WTC11 (cell line): ENCODE data around the gene ZC3H14. TPM values are rescaled to one million over a fixed set of nuclear protein-coding genes. Genes with fewer than 3 reads are reported as not detected.

Experiments used
- ATAC-seq: fragments of 200-7000 bp; cut with Tn5 transposase; 2 replicates; pipeline ENCODE4 v1.10.0; 2021; ENCODE audit warnings: mild to moderate bottlenecking, moderate library complexity
- CTCF ChIA-PET: fragments of 300-600 bp; sonication (Branson Sonifier 250); formaldehyde crosslinking; loops from one replicate; lab custom pipeline; 2021; ENCODE audit warnings: antibody characterized with exemption; lab: Charles Lee
- POLR2A ChIA-PET: fragments of 350-600 bp; sonication (Branson Sonifier 250); formaldehyde crosslinking; loops from one replicate; lab custom pipeline; 2021; ENCODE audit warnings: antibody characterized with exemption; lab: Charles Lee
- DNase-seq: peaks from one replicate; pipeline ENCODE4 v3.0.0; 2021; ENCODE audit warnings: low spot score
- H3K27ac Mint-ChIP-seq: 2 replicates; pipeline ENCODE4 v1.8.0; 2021; ENCODE audit warnings: mixed read lengths
- H3K27me3 Mint-ChIP-seq: 2 replicates; pipeline ENCODE4 v1.8.0; 2021; ENCODE audit warnings: low read depth, mild to moderate bottlenecking, moderate library complexity, mixed read lengths
- H3K36me3 Mint-ChIP-seq: 2 replicates; pipeline ENCODE4 v1.8.0; 2021; ENCODE audit warnings: mixed read lengths
- H3K4me1 Mint-ChIP-seq: 2 replicates; pipeline ENCODE4 v1.8.0; 2022; ENCODE audit warnings: mixed read lengths
- H3K4me3 Mint-ChIP-seq: 2 replicates; pipeline ENCODE4 v1.8.0; 2021; ENCODE audit warnings: mild to moderate bottlenecking, moderate library complexity, mixed read lengths
- H3K9me3 Mint-ChIP-seq: 2 replicates; pipeline ENCODE4 v1.8.0; 2021; ENCODE audit warnings: mixed read lengths
- ATF1 ChIP-seq: sonication (generic); formaldehyde crosslinking; IDR thresholded peaks from 2 replicates; pipeline ENCODE4 v1.8.1; 2023; ENCODE audit warnings: mild to moderate bottlenecking, moderate library complexity, missing genetic modification reagents
- ATF6 ChIP-seq: sonication (generic); formaldehyde crosslinking; IDR thresholded peaks from 2 replicates; pipeline ENCODE4 v1.8.1; 2023; ENCODE audit warnings: mild to moderate bottlenecking, missing genetic modification reagents
- CREB1 ChIP-seq: sonication (generic); formaldehyde crosslinking; IDR thresholded peaks from 2 replicates; pipeline ENCODE4 v1.8.0; 2023; ENCODE audit warnings: mild to moderate bottlenecking, missing genetic modification reagents
- CREM ChIP-seq: sonication (generic); formaldehyde crosslinking; IDR thresholded peaks from 2 replicates; pipeline ENCODE4 v1.8.1; 2022; ENCODE audit warnings: mild to moderate bottlenecking, missing genetic modification reagents, moderate library complexity
- ERG ChIP-seq: fragments of 250-450 bp; sonication (Bioruptor Pico); IDR thresholded peaks from 2 replicates; pipeline ENCODE4 v1.8.0; 2021; ENCODE audit warnings: mild to moderate bottlenecking
- FOXP1 ChIP-seq: sonication (generic); formaldehyde crosslinking; IDR thresholded peaks from 2 replicates; pipeline ENCODE4 v1.8.0; 2022; ENCODE audit warnings: missing genetic modification reagents, mild to moderate bottlenecking, moderate library complexity, borderline replicate concordance
- HMGXB4 ChIP-seq: sonication (generic); formaldehyde crosslinking; IDR thresholded peaks from 2 replicates; pipeline ENCODE4 v1.8.1; 2023; ENCODE audit warnings: mild to moderate bottlenecking, moderate library complexity, missing genetic modification reagents
- MAX ChIP-seq: sonication (generic); formaldehyde crosslinking; IDR thresholded peaks from 2 replicates; pipeline ENCODE4 v1.8.0; 2022; ENCODE audit warnings: mild to moderate bottlenecking, missing genetic modification reagents
- NFATC4 ChIP-seq: fragments of 250-450 bp; sonication (Bioruptor Pico); IDR thresholded peaks from 2 replicates; pipeline ENCODE4 v1.9.0; 2021; ENCODE audit warnings: mild to moderate bottlenecking
- NFE2L1 ChIP-seq: sonication (generic); formaldehyde crosslinking; IDR thresholded peaks from 2 replicates; pipeline ENCODE4 v1.8.1; 2023; ENCODE audit warnings: missing genetic modification reagents
- OVOL2 ChIP-seq: fragments of 250-450 bp; sonication (Bioruptor Pico); IDR thresholded peaks from 2 replicates; pipeline ENCODE4 v1.9.0; 2021; ENCODE audit warnings: mild to moderate bottlenecking, borderline replicate concordance
- PREB ChIP-seq: sonication (generic); formaldehyde crosslinking; IDR thresholded peaks from 2 replicates; pipeline ENCODE4 v1.8.1; 2022; ENCODE audit warnings: mild to moderate bottlenecking, missing genetic modification reagents, moderate library complexity, borderline replicate concordance
- RELA ChIP-seq: sonication (generic); formaldehyde crosslinking; IDR thresholded peaks from 2 replicates; pipeline ENCODE4 v1.8.1; 2022; ENCODE audit warnings: missing genetic modification reagents, mild to moderate bottlenecking, borderline replicate concordance
- SMAD3 ChIP-seq: sonication (generic); formaldehyde crosslinking; IDR thresholded peaks from 2 replicates; pipeline ENCODE4 v1.8.0; 2022; ENCODE audit warnings: missing genetic modification reagents, mild to moderate bottlenecking, borderline replicate concordance
- SOX15 ChIP-seq: fragments of 250-450 bp; sonication (Bioruptor Pico); IDR thresholded peaks from 2 replicates; pipeline ENCODE4 v1.9.0; 2021; ENCODE audit warnings: mild to moderate bottlenecking
- SP1 ChIP-seq: sonication (generic); formaldehyde crosslinking; conservative IDR thresholded peaks from 2 replicates; pipeline ENCODE4 v1.8.1; 2022; ENCODE audit warnings: missing genetic modification reagents
- TEAD4 ChIP-seq: sonication (generic); formaldehyde crosslinking; IDR thresholded peaks from 2 replicates; pipeline ENCODE4 v1.8.0; 2022; ENCODE audit warnings: mild to moderate bottlenecking, missing genetic modification reagents
- USF1 ChIP-seq: sonication (generic); formaldehyde crosslinking; IDR thresholded peaks from 2 replicates; pipeline ENCODE4 v1.8.0; 2022; ENCODE audit warnings: mild to moderate bottlenecking, missing genetic modification reagents
- ZMAT4 ChIP-seq: fragments of 250-450 bp; sonication (Bioruptor Pico); IDR thresholded peaks from 2 replicates; pipeline ENCODE4 v1.9.0; 2021; ENCODE audit warnings: mild to moderate bottlenecking
- ZNF121 ChIP-seq: sonication (generic); formaldehyde crosslinking; IDR thresholded peaks from 2 replicates; pipeline ENCODE4 v1.8.0; 2023; ENCODE audit warnings: missing genetic modification reagents
- ZNF281 ChIP-seq: sonication (generic); formaldehyde crosslinking; IDR thresholded peaks from 2 replicates; pipeline ENCODE4 v1.8.0; 2023; ENCODE audit warnings: mild to moderate bottlenecking, missing genetic modification reagents
- ZNF396 ChIP-seq: fragments of 250-450 bp; sonication (Bioruptor Pico); IDR thresholded peaks from 2 replicates; pipeline ENCODE4 v1.8.0; 2021; ENCODE audit warnings: mild to moderate bottlenecking, moderate library complexity, borderline replicate concordance
- total RNA-seq: library from RNA; stranded (reverse); gene quantifications from 3 replicates; pipeline ENCODE4 v1.2.3, GENCODE V29; 2021

Gene ZC3H14
- total RNA-seq, 1 experiment from 2014 or later: 64.9 TPM

- ATAC-seq: no peak
- no peaks in the 10 kb centered on the region for H3K27me3 Mint-ChIP-seq
- H3K27ac Mint-ChIP-seq: no peak overlapping the region
- ChIA-PET CTCF (interaction anchor here (0.6 kb wide), 1 partner anchor 11 kb away, joined by 4 read pairs; no protein-coding TSS in a partner anchor), POLR2A (no interaction called here)
- TF ChIP-seq ZNF281 (CRISPR knock-in tag) (no peak), TEAD4 (no peak), NFE2L1 (CRISPR knock-in tag) (no peak), SMAD3 (CRISPR knock-in tag) (no peak), CREM (CRISPR knock-in tag) (no peak), OVOL2 (CRISPR knock-in tag) (no peak), ATF1 (no peak), USF1 (no peak)
- no peaks in the 10 kb centered on the region for H3K4me1 Mint-ChIP-seq
- H3K4me3 Mint-ChIP-seq: no peak overlapping the region
- H3K36me3 Mint-ChIP-seq: peaks cover 6% of the 10 kb centered on the region; the same call in 1 of the 2 replicates
- no peak for DNase-seq
- no peaks in the 10 kb centered on the region for H3K9me3 Mint-ChIP-seq
Measured at GRCh38 chr14:88546621-88547385, 16.0 kb upstream of the ZC3H14 start.

GRCh38 chr14:88547386-88547780 lies 15.5 kb upstream of the ZC3H14 start:
- CTCF ChIA-PET: no interaction called here
- H3K27me3 Mint-ChIP-seq: no peaks in the 10 kb centered on the region
- peaks cover 4% of the 10 kb centered on the region for H3K4me1 Mint-ChIP-seq
- DNase-seq (no peak), ATAC-seq (no peak)
- H3K36me3 Mint-ChIP-seq: peaks cover 6% of the 10 kb centered on the region; the same call in 1 of the 2 replicates
- no peaks in the 10 kb centered on the region for H3K9me3 Mint-ChIP-seq
- H3K4me3 Mint-ChIP-seq: no peak overlapping the region
- no peak overlapping the region for H3K27ac Mint-ChIP-seq
- POLR2A ChIA-PET: no interaction called here
- TF ChIP-seq PREB (CRISPR knock-in tag) (no peak), ZNF396 (CRISPR knock-in tag) (no peak), ZNF121 (no peak), SP1 (CRISPR knock-in tag) (no peak), ZMAT4 (CRISPR knock-in tag) (no peak), HMGXB4 (CRISPR knock-in tag) (no peak), ERG (CRISPR knock-in tag) (no peak), NFATC4 (CRISPR knock-in tag) (no peak), SOX15 (CRISPR knock-in tag) (no peak), TEAD4 (no peak), ATF6 (CRISPR knock-in tag) (no peak), CREB1 (no peak), FOXP1 (CRISPR knock-in tag) (no peak), MAX (CRISPR knock-in tag) (no peak), RELA (CRISPR knock-in tag) (no peak)
